Lung (tissue), 12 donors: ENCODE results near the gene CNTN5. TPM values are rescaled to one million over a fixed set of nuclear protein-coding genes. Genes with fewer than 3 reads are reported as not detected.

Source experiments
- ATAC-seq: fragments of 200-7000 bp; cut with Tn5 transposase; one replicate; pipeline ENCODE4 v1.9.1; 2020; ENCODE audit warnings: moderate number of reproducible peaks; ENCODE audit not compliant: insufficient read depth, low FRiP score
- DNase-seq, 3 donors: peaks; one replicate each; pipeline ENCODE4 v3.0.0-alpha.2; 2013 to 2017
- H3K27ac ChIP-seq, 2 donors: one replicate each; pipeline ENCODE4 v1.5.1; 2013; ENCODE audit warnings: mild to moderate bottlenecking in 2 of 2, moderate library complexity in 2 of 2, control low read depth in 1 of 2, inconsistent platforms in 1 of 2, low read depth in 1 of 2, low read length in 1 of 2
- H3K27me3 ChIP-seq, 3 donors: one replicate each; pipeline ENCODE4 v1.5.1; 2013; ENCODE audit warnings: low read length in 2 of 3; ENCODE audit not compliant: control insufficient read depth in 3 of 3, insufficient read depth in 3 of 3
- H3K36me3 ChIP-seq, 4 donors: one replicate each; pipeline ENCODE4 v1.5.1; 2013; ENCODE audit warnings: low read length in 4 of 4, mild to moderate bottlenecking in 1 of 4, moderate library complexity in 1 of 4; ENCODE audit not compliant: control insufficient read depth in 4 of 4, insufficient read depth in 4 of 4
- H3K4me1 ChIP-seq, 5 donors: one replicate each; pipeline ENCODE4 v1.5.1; 2013; ENCODE audit warnings: low read length in 5 of 5, mild to moderate bottlenecking in 2 of 5, moderate library complexity in 1 of 5; ENCODE audit not compliant: control insufficient read depth in 5 of 5, insufficient read depth in 5 of 5
- H3K4me3 ChIP-seq: one replicate; pipeline ENCODE4 v1.5.1; 2013; ENCODE audit warnings: mild to moderate bottlenecking, control low read depth, moderate library complexity
- H3K9ac ChIP-seq, 2 donors: one replicate each; pipeline ENCODE4 v1.5.1; 2013; ENCODE audit warnings: low read length in 2 of 2, control low read depth in 1 of 2; ENCODE audit not compliant: insufficient read depth in 1 of 2
- H3K9me3 ChIP-seq, 4 donors: one replicate each; pipeline ENCODE4 v1.5.1; 2013; ENCODE audit warnings: low read length in 3 of 4, mild to moderate bottlenecking in 1 of 4, moderate library complexity in 1 of 4; ENCODE audit not compliant: control insufficient read depth in 4 of 4, insufficient read depth in 3 of 4
- whole genome bisulfite sequencing, 2 donors: extraction: QIAGEN DNeasy Blood & Tissue Kit; methylation state at CpG; one replicate each; pipeline ENCODE4 v1.1.7; 2013; 5-methylcytosine and 5-hydroxymethylcytosine counted together
- polyA plus RNA-seq, 2 donors: library from polyadenylated mRNA; stranded (reverse); fragments of 200-250 nt; gene quantifications; one replicate each; pipeline ENCODE4 v1.2.1, GENCODE V29; 2013
- total RNA-seq, 2 donors: library from RNA; depleted of rRNA in 1 of 2; stranded (reverse); fragments of >200 nt in 1 of 2; gene quantifications; one replicate each; pipeline ENCODE4 v1.2.1, GENCODE V29; 2014 to 2021
- TF ChIP-seq, protein P1 (sequence below): IDR thresholded peaks from 2 replicates; pipeline ENCODE4 v1.5.1; 2012; ENCODE audit warnings: mild to moderate bottlenecking; ENCODE audit errors: control extremely low read depth, extremely low read depth
- donor health status: control.
- donor health status: control.
- donor health status: Bipolar disorder and iron deficiency.
- donor health status: healthy.
- donor health status: DM: yes; HTN: yes; CAD: no.

The CNTN5 gene
- total and polyA plus RNA-seq, 4 donors = 0.10 to 0.80 (median 0.44) TPM

DNA sequence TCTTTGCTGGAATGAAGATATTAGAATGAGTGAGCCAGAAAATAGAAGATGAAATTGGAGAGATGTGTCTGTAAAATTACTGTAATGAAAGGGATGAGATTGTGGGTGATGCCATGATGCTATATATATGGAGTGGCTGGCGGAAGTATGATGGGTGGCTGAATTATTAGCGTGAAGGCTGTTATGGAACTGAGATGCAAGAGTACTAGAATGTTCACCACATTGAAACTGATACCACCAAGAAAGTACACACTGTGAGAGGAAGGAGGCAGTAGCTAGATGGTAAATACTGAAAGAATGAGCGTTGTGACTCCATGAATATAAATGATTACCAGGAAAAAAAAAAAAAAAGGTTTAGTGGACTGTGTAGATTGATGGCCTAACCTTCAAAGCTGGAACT lies 411.9 kb downstream of the CNTN5 start:
- no peaks in the 10 kb centered on the region for H3K9me3 ChIP-seq
- H3K27me3 ChIP-seq = no peaks in the 10 kb centered on the region
- H3K4me1 ChIP-seq = no peaks in the 10 kb centered on the region
- 83 to 90% methylated on average over 3 of the region's 3 CpGs for WGBS, 2 donors
- DNase-seq (no peak), ATAC-seq (no peak)
- TF ChIP-seq, protein P1, sequence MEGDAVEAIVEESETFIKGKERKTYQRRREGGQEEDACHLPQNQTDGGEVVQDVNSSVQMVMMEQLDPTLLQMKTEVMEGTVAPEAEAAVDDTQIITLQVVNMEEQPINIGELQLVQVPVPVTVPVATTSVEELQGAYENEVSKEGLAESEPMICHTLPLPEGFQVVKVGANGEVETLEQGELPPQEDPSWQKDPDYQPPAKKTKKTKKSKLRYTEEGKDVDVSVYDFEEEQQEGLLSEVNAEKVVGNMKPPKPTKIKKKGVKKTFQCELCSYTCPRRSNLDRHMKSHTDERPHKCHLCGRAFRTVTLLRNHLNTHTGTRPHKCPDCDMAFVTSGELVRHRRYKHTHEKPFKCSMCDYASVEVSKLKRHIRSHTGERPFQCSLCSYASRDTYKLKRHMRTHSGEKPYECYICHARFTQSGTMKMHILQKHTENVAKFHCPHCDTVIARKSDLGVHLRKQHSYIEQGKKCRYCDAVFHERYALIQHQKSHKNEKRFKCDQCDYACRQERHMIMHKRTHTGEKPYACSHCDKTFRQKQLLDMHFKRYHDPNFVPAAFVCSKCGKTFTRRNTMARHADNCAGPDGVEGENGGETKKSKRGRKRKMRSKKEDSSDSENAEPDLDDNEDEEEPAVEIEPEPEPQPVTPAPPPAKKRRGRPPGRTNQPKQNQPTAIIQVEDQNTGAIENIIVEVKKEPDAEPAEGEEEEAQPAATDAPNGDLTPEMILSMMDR = no peak
- H3K4me3 ChIP-seq = no peak overlapping the region
- no peaks in the 10 kb centered on the region for H3K36me3 ChIP-seq
- no peak overlapping the region for H3K27ac ChIP-seq
- H3K9ac ChIP-seq = no peak overlapping the region

DNA sequence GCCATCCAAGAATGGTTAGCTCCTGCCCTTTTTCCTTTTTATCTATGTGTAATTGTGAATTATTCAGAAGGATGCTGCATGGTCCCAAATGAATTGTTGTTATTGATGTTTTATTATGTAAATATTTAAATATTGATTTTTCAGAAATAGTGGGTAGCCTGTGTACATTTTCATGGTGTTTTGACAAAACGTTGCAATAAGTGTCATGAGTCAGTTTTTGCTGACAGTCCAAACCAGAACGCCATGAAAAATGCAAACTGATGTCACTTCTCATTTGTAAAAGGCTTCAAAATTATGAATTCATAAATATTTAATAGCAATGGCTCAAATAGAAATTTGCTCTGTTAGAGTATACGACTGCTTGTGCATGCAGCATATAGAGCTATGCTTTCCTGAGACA lies 422.5 kb downstream of the CNTN5 start:
- WGBS, 2 donors = 73 to 80% methylated on average over 3 of the region's 3 CpGs
- H3K4me1 ChIP-seq = no peaks in the 10 kb centered on the region
- no peaks in the 10 kb centered on the region for H3K36me3 ChIP-seq
- no peaks in the 10 kb centered on the region for H3K27me3 ChIP-seq
- no peak for ATAC-seq
- H3K9me3 ChIP-seq = no peaks in the 10 kb centered on the region
- DNase-seq = no peak
- H3K27ac ChIP-seq = no peak overlapping the region
- TF ChIP-seq, protein P1 = no peak
- H3K9ac ChIP-seq = no peak overlapping the region
- H3K4me3 ChIP-seq = no peak overlapping the region

DNA sequence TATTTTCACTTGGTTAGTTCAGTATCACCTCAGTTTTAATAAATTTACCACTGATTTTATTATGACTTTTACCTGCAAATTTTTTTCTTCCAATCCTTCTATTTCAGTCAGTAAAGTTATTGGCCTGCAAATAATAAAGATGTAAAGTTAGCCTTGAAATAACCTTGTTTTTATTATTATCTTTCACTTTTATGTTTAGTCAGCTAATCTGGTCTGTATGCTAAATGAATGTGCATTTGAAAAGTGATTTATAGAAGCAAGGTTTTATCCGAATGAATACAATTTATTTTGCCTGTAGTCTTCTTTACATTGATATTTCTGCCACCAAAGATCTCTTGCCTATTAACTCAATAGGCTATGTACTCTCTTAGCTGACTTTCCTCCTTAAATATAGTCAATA lies 425.7 kb downstream of the CNTN5 start:
- H3K4me1 ChIP-seq = no peaks in the 10 kb centered on the region
- TF ChIP-seq, protein P1 = no peak
- no peak overlapping the region for H3K27ac ChIP-seq
- no peak overlapping the region for H3K9ac ChIP-seq
- no peaks in the 10 kb centered on the region for H3K27me3 ChIP-seq
- no peak overlapping the region for H3K4me3 ChIP-seq
- WGBS, 2 donors = 78 to 93% methylated on average over 1 of the region's 1 CpG
- no peaks in the 10 kb centered on the region for H3K9me3 ChIP-seq
- no peak for DNase-seq
- no peaks in the 10 kb centered on the region for H3K36me3 ChIP-seq
- ATAC-seq = no peak

DNA sequence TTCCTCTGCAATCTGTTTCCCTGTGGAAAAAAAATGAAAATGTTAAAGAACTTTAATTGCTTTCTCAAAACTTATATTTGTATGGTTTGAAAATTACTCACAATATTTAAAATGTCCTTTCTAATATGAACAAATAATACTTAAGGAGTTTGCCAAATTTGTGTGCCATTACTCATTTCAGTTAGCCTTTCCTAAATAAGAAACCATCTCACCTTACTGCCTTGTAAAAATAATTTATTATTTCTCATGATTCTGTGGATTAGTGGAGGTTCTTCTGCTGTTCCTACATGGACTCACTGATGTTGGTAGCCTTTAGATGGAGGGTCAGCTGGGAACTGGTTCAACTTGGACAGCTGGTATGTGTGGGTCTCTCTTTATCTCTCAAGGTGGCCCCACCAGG lies 428.6 kb downstream of the CNTN5 start:
- H3K27ac ChIP-seq = no peak overlapping the region
- no peaks in the 10 kb centered on the region for H3K27me3 ChIP-seq
- no peaks in the 10 kb centered on the region for H3K9me3 ChIP-seq
- DNase-seq (no peak), ATAC-seq (no peak)
- no peaks in the 10 kb centered on the region for H3K4me1 ChIP-seq
- no peak overlapping the region for H3K9ac ChIP-seq
- no peak overlapping the region for H3K4me3 ChIP-seq
- TF ChIP-seq, protein P1 = no peak
- no peaks in the 10 kb centered on the region for H3K36me3 ChIP-seq
